ENCODE measurements around the gene ZFR2. TPM values are rescaled to one million over a fixed set of nuclear protein-coding genes. Genes with fewer than 3 reads are reported as not detected.
A peak's percentile ranks its signal among the peaks of the same experiment; 100 is the strongest.
"Not testable (repeated sequence)": the region's sequence is repeated elsewhere in the genome, so short reads cannot be mapped to it uniquely, and the experiment has no call there.

The ZFR2 gene
- total and polyA plus RNA-seq, 7 experiments from 2014 or later = 0.22 to 5.5 (median 1.7) TPM

DNA sequence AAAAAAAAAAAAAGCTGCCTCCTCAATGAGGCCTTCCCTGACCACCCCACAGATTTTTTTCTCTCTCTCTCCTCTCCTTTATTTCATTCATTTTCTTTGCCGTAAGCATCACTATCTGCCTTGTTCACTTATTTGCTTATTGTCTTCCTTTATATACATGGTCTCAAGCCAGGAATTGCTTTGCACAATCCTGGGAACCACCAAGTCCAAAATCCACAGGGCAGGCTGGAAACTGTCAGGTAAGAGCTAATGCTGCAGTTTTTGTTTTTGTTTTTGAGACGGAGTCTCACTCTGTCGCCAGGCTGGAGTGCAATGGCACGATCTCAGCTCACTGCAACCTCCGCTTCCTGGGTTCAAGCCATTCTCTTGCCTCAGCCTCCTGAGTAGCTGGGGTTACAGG is 26.1 kb upstream of the ZFR2 start:
- DNase-seq; CTCF ChIA-PET; H3K27ac ChIP-seq (ENCODE audit: low read depth, low read length); H3K4me1 Mint-ChIP-seq; H3K4me3 ChIP-seq (ENCODE audit: low read length); H3K4me1 ChIP-seq (ENCODE audit: control insufficient read depth in 2 of 2, insufficient read depth in 2 of 2, low read length in 2 of 2); H3K27me3 ChIP-seq (ENCODE audit: control insufficient read depth in 2 of 2, insufficient read depth in 2 of 2, low read length in 2 of 2); ATAC-seq; H3K36me3 Mint-ChIP-seq; intact Hi-C loops (cut with micrococcal nuclease); H3K4me3 Mint-ChIP-seq; H3K36me3 ChIP-seq (ENCODE audit: control insufficient read depth in 2 of 3, insufficient read depth in 3 of 3, low read length in 3 of 3); H3K9me3 Mint-ChIP-seq; H3K27ac Mint-ChIP-seq; H3K27me3 Mint-ChIP-seq; POLR2A ChIA-PET; H3K9me3 ChIP-seq (ENCODE audit: control insufficient read depth in 2 of 3, low read length in 3 of 3): not testable (repeated sequence)

DNA sequence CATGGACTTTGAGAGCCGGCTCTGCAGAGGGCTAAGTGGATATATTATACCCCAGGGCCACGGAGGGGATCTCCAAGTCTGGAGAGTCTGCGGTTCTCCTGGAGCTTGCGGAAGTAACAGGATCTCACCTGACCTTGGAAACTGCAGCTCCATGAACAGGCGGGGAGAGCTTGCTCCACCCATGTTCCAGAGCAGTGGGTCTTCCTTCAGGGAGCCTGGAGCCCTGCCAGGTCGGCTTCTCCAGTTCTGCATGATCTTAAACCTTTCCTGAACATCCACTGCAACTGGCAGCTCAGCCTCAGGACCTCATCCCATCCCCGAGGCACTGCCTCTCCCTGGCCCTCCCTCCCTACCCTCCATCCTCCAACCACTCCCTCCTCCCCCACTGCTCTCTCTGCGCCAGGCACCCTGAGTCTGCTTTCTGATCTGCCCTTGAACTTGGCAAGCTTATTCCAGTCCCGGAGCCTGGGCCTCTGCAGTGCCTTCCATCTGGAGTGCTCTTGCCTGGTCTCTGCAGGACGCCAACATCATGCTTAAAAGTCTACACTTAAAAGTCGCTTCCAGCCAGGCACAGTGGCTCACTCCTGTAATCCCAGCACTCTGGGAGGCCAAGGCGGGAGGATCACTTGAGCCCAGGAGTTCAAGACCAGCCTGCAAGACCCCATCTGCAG is 24.8 kb upstream of the ZFR2 start:
- DNase-seq (no peak), ATAC-seq (no peak)
- Histone ChIP-seq H3K27ac (ENCODE audit: low read depth, low read length) (no peak overlapping the region), H3K4me1 (ENCODE audit: control insufficient read depth in 2 of 2, insufficient read depth in 2 of 2, low read length in 2 of 2) (no peaks in the 10 kb centered on the region), H3K9me3 (ENCODE audit: control insufficient read depth in 2 of 3, low read length in 3 of 3) (peaks cover 0 to 5% (median 0%) of the 10 kb centered on the region in 3 experiments), H3K36me3 (ENCODE audit: control insufficient read depth in 2 of 3, insufficient read depth in 3 of 3, low read length in 3 of 3) (no peaks in the 10 kb centered on the region), H3K27me3 (ENCODE audit: control insufficient read depth in 2 of 2, insufficient read depth in 2 of 2, low read length in 2 of 2) (no peaks in the 10 kb centered on the region), H3K4me3 (ENCODE audit: low read length) (no peak overlapping the region)
- peaks cover 0 to 5% (median 0%) of the 10 kb centered on the region in 11 donors for H3K9me3 Mint-ChIP-seq
- H3K4me3 Mint-ChIP-seq = no peak overlapping the region
- peaks cover 0 to 3% (median 0%) of the 10 kb centered on the region in 5 donors for H3K27me3 Mint-ChIP-seq
- ChIA-PET CTCF (interaction anchor here (0.6 kb wide), 1 partner anchor 229 kb away, joined by 4 read pairs; no protein-coding TSS in a partner anchor), POLR2A (no interaction called here)
- intact Hi-C loops (cut with micrococcal nuclease) = no loop called here
- H3K36me3 Mint-ChIP-seq = no peaks in the 10 kb centered on the region
- H3K4me1 Mint-ChIP-seq = peaks cover 0 to 5% (median 4%) of the 10 kb centered on the region in 7 donors
- H3K27ac Mint-ChIP-seq = no peak overlapping the region

DNA sequence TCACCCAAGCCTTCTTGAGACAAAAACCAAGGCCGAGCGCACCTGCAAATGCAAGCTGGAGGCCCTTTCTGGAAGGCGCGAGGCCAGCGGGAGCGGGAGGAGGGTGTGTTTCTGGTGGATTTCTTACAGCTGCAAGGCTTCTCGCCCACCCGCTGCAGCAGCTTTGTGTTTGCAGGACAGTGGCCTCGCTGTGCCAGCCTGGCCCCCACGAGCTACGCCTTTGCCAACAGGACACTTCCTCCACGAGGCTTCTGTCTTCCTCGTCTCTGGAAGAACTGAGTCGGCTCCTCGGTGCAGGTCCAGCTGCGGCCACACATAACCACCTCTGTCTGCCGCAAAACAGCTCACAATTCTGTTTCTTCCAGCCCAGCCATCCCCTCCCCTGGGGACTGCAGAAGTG is 21.8 kb upstream of the ZFR2 start:
- Histone ChIP-seq H3K9me3 (ENCODE audit: control insufficient read depth in 2 of 3, low read length in 3 of 3) (no peaks in the 10 kb centered on the region), H3K4me3 (ENCODE audit: low read length) (no peak overlapping the region), H3K27ac (ENCODE audit: low read depth, low read length) (no peak overlapping the region), H3K4me1 (ENCODE audit: control insufficient read depth in 2 of 2, insufficient read depth in 2 of 2, low read length in 2 of 2) (no peaks in the 10 kb centered on the region), H3K36me3 (ENCODE audit: control insufficient read depth in 2 of 3, insufficient read depth in 3 of 3, low read length in 3 of 3) (no peaks in the 10 kb centered on the region), H3K27me3 (ENCODE audit: control insufficient read depth in 2 of 2, insufficient read depth in 2 of 2, low read length in 2 of 2) (no peaks in the 10 kb centered on the region)
- ATAC-seq (no peak), DNase-seq (no peak)
- POLR2A ChIA-PET = interaction anchor here (0.7 kb wide), 1 partner anchor 589 kb away, joined by 3 read pairs; no protein-coding TSS in a partner anchor
- no peak overlapping the region for H3K4me3 Mint-ChIP-seq
- no peaks in the 10 kb centered on the region for H3K4me1 Mint-ChIP-seq
- H3K9me3 Mint-ChIP-seq = no peaks in the 10 kb centered on the region
- H3K27me3 Mint-ChIP-seq = peaks cover 0 to 3% (median 0%) of the 10 kb centered on the region in 5 donors
- no peaks in the 10 kb centered on the region for H3K36me3 Mint-ChIP-seq
- CTCF ChIA-PET = no interaction called here
- H3K27ac Mint-ChIP-seq = no peak overlapping the region
- intact Hi-C loops (cut with micrococcal nuclease) = no loop called here

DNA sequence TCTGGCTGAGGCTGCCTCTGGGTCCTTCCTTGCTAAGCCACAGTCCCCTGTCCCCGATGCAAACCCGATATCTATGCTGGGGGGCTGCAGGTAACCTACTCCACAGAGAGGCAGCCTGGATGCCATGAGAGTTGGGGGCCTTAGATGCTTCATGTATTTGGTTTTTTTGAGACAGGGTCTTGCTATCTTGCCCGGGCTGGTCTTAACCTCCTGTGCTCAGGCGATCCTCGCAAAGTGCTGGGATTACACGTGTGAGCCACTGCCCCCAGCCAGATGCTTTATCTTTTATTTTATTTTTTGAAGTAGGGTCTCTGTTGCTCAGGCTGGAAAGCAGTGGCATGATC is 13.2 kb upstream of the ZFR2 start:
- Mint-ChIP-seq H3K36me3 (peaks cover 0 to 1% (median 0%) of the 10 kb centered on the region in 5 donors), H3K27me3 (peaks cover 32 to 57% (median 38%) of the 10 kb centered on the region in 5 donors), H3K4me3 (peak overlapping the region in 4 of 10 donors; percentile 11 to 47 (median 22)), H3K9me3 (peaks cover 0 to 1% (median 0%) of the 10 kb centered on the region in 11 donors), H3K4me1 (peaks cover 0 to 16% (median 12%) of the 10 kb centered on the region in 7 donors), H3K27ac (no peak overlapping the region)
- Histone ChIP-seq H3K27me3 (ENCODE audit: control insufficient read depth in 2 of 2, insufficient read depth in 2 of 2, low read length in 2 of 2) (peaks cover 0 to 9% of the 10 kb centered on the region in 2 donors), H3K9me3 (ENCODE audit: control insufficient read depth in 2 of 3, low read length in 3 of 3) (no peaks in the 10 kb centered on the region), H3K27ac (ENCODE audit: low read depth, low read length) (no peak overlapping the region), H3K36me3 (ENCODE audit: control insufficient read depth in 2 of 3, insufficient read depth in 3 of 3, low read length in 3 of 3) (no peaks in the 10 kb centered on the region), H3K4me1 (ENCODE audit: control insufficient read depth in 2 of 2, insufficient read depth in 2 of 2, low read length in 2 of 2) (peaks cover 0 to 9% of the 10 kb centered on the region in 2 donors), H3K4me3 (ENCODE audit: low read length) (no peak overlapping the region)
- ATAC-seq = no peak
- no peak for DNase-seq
- intact Hi-C loops (cut with micrococcal nuclease) = no loop called here
- ChIA-PET POLR2A (no interaction called here), CTCF (no interaction called here)

DNA sequence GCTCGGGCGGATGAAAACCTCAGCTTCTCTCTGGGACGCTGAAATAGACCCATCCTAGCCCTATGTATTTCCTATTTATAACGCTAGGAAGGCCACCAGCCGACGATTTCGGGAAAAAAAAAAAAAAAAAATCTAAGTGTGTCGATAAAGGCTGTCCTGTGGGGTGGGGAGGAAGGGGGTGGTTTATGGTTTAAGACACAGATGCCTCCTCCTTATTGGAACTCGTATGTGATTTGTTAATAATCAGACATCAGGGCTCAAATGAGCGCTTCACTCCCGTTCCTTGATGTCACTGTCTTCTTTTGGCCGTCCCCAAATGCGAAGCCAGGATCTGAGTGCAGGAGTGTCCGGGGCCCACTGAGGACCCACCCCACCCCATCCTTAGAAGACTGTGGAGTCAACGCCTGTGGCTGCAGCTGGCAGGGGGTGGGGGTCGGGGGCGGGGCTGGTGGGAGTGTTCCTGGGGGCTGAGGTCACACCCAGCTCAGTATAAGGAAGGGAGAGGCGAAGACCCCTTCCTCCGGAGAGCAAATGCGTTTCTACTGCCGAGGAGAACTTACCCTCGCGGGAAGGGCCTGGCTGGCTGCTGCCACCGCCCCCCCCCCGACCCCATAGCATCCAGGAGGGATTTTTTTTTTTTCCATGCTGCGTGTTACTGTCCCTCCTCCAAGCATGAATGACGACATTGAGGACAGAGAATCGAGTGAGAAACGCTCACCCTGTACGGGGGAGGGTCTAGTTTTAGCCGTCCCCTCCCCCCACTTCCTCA is 12.6 kb upstream of the ZFR2 start:
- Histone ChIP-seq H3K4me1 (ENCODE audit: control insufficient read depth in 2 of 2, insufficient read depth in 2 of 2, low read length in 2 of 2) (peaks cover 0 to 9% of the 10 kb centered on the region in 2 donors), H3K27ac (ENCODE audit: low read depth, low read length) (no peak overlapping the region), H3K27me3 (ENCODE audit: control insufficient read depth in 2 of 2, insufficient read depth in 2 of 2, low read length in 2 of 2) (peaks cover 0 to 9% of the 10 kb centered on the region in 2 donors), H3K4me3 (ENCODE audit: low read length) (no peak overlapping the region), H3K36me3 (ENCODE audit: control insufficient read depth in 2 of 3, insufficient read depth in 3 of 3, low read length in 3 of 3) (no peaks in the 10 kb centered on the region), H3K9me3 (ENCODE audit: control insufficient read depth in 2 of 3, low read length in 3 of 3) (no peaks in the 10 kb centered on the region)
- Mint-ChIP-seq H3K36me3 (peaks cover 0 to 1% (median 0%) of the 10 kb centered on the region in 5 donors), H3K27me3 (peaks cover 34 to 60% (median 38%) of the 10 kb centered on the region in 5 donors), H3K4me3 (peak overlapping the region in 4 of 10 donors; percentile 20 to 47 (median 28)), H3K9me3 (peaks cover 0 to 1% (median 0%) of the 10 kb centered on the region in 11 donors), H3K4me1 (peaks cover 0 to 16% (median 12%) of the 10 kb centered on the region in 7 donors), H3K27ac (no peak overlapping the region)
- ATAC-seq (no peak), DNase-seq (no peak)
- intact Hi-C loops (cut with micrococcal nuclease) = no loop called here
- CTCF ChIA-PET = interaction anchor here (0.6 kb wide), 1 partner anchor 51 kb away, joined by 6 read pairs; no protein-coding TSS in a partner anchor
- POLR2A ChIA-PET = no interaction called here

DNA sequence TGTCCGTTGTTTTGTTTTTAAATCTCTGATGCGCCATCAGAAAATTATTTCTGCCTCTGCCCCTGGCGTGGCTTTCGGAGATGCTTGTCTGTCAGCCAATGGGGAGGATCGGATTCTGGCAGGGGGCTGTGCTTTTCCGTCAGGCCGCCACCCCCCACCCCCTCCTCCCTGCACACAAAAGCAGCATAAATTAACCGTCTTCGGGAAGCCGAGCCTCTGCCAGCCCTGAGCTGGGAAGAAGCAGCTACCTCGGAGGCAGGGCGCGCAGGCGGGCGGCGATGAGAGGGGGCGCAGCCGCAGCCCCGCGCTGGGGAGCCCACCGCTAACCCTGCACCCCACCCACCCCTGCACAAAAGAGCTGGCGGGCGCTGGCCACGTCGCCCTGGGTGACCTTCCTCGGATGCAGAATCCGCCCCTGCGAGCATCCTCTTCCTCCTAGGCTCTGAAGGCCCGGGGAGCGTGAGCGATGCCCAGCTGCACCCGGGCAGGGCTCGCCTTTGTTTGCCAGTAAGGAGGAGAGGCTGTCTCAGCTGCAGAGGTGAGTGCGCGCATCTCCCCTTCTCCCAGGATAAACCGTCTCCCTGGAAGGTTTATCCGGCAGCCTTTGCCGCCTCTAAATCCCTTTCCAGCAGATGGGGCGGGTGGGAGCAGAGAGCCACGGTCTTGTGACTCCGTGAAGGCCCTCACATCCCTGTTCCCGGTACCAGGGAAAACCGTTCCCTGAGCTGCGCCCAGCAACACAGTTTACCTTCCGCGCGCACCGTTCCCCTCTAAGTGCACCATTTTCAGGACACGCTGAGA is 11.8 kb upstream of the ZFR2 start, which contains the start of gene ATCAY:
Gene ATCAY, plus strand, starts transcription at position 215 of the 801 bp plus-strand sequence. CDS start 5,083 bp downstream, outside the sequence.
- Mint-ChIP-seq H3K27ac (no peak within 1 kb of the TSS), H3K4me3 (peak within 1 kb of the TSS in 5 of 10 donors; percentile 9 to 43 (median 27)), H3K9me3 (peaks cover 0 to 1% (median 0%) of the 10 kb centered on the region in 11 donors), H3K36me3 (peaks cover 0 to 1% (median 0%) of the 10 kb centered on the region in 5 donors), H3K27me3 (peaks cover 34 to 62% (median 38%) of the 10 kb centered on the region in 5 donors), H3K4me1 (peaks cover 0 to 16% (median 12%) of the 10 kb centered on the region in 7 donors)
- DNase-seq = no peak
- Histone ChIP-seq H3K4me1 (ENCODE audit: control insufficient read depth in 2 of 2, insufficient read depth in 2 of 2, low read length in 2 of 2) (peaks cover 0 to 9% of the 10 kb centered on the region in 2 donors), H3K27ac (ENCODE audit: low read depth, low read length) (no peak within 1 kb of the TSS), H3K36me3 (ENCODE audit: control insufficient read depth in 2 of 3, insufficient read depth in 3 of 3, low read length in 3 of 3) (no peaks in the 10 kb centered on the region), H3K9me3 (ENCODE audit: control insufficient read depth in 2 of 3, low read length in 3 of 3) (no peaks in the 10 kb centered on the region), H3K4me3 (ENCODE audit: low read length) (no peak within 1 kb of the TSS), H3K27me3 (ENCODE audit: control insufficient read depth in 2 of 2, insufficient read depth in 2 of 2, low read length in 2 of 2) (peaks cover 0 to 9% of the 10 kb centered on the region in 2 donors)
- ATAC-seq = no peak
- ChIA-PET CTCF (interaction anchor here (0.6 kb wide), 1 partner anchor 51 kb away, joined by 6 read pairs; no protein-coding TSS in a partner anchor), POLR2A (no interaction called here)
- intact Hi-C loops (cut with micrococcal nuclease) = no loop called here
